GM12878 (cell line): ENCODE results near the gene NPVF. TPM values are rescaled to one million over a fixed set of nuclear protein-coding genes. Genes with fewer than 3 reads are reported as not detected.

Experiments used
- BACH1 ChIP-seq: fragments of 450-650 bp; IDR thresholded peaks from 2 replicates; pipeline ENCODE4 v1.6.1; 2017; ENCODE audit warnings: mild to moderate bottlenecking, borderline replicate concordance
- BHLHE40 ChIP-seq, 2 experiments: fragments of 450-650 bp in 1 of 2; IDR thresholded peaks; 2 replicates each; pipeline ENCODE4 v1.6.1; 2011 to 2017; ENCODE audit warnings: low read depth in 2 of 2, borderline replicate concordance in 1 of 2, improper control_type of control experiment in 1 of 2, low read length in 1 of 2, mild to moderate bottlenecking in 1 of 2
- CBX3 ChIP-seq: fragments of 200-600 bp; sonication (generic); IDR thresholded peaks from 2 replicates; pipeline ENCODE4 v1.6.1; 2016; ENCODE audit warnings: low read depth, borderline replicate concordance
- CREB1 ChIP-seq: IDR thresholded peaks from 2 replicates; pipeline ENCODE4 v1.6.1; 2012; ENCODE audit warnings: low read depth, mild to moderate bottlenecking, inconsistent platforms
- EGR1 ChIP-seq, 2 experiments: IDR thresholded peaks; 1 replicate in 1 of 2; 2 replicates in 1 of 2; pipeline ENCODE4 v1.6.1; 2011 to 2012; ENCODE audit warnings: low read depth in 2 of 2, low read length in 2 of 2, borderline replicate concordance in 1 of 2, mild to moderate bottlenecking in 1 of 2, moderate library complexity in 1 of 2
- ETV6 ChIP-seq, 2 experiments: fragments of 450-650 bp in 1 of 2; IDR thresholded peaks in 1 of 2; conservative IDR thresholded peaks in 1 of 2; 2 replicates each; pipeline ENCODE4 v1.6.1; 2014; ENCODE audit warnings: antibody characterized with exemption in 1 of 2, borderline replicate concordance in 1 of 2, low read depth in 1 of 2, mild to moderate bottlenecking in 1 of 2, moderate library complexity in 1 of 2
- HCFC1 ChIP-seq: fragments of 150-350 bp; IDR thresholded peaks from 2 replicates; pipeline ENCODE4 v1.6.1; 2014; ENCODE audit warnings: low read length
- IKZF2 ChIP-seq, 2 experiments: fragments of 450-650 bp; IDR thresholded peaks; 2 replicates each; pipeline ENCODE4 v1.6.1; 2017; ENCODE audit warnings: mild to moderate bottlenecking in 2 of 2, moderate library complexity in 2 of 2
- MEF2A ChIP-seq: IDR thresholded peaks from 2 replicates; pipeline ENCODE4 v1.6.1; 2011; ENCODE audit warnings: low read depth, mild to moderate bottlenecking, low read length, moderate library complexity; ENCODE audit not compliant: insufficient read depth
- NR2C1 ChIP-seq: fragments of 450-650 bp; IDR thresholded peaks from 2 replicates; pipeline ENCODE4 v1.6.1; 2017; ENCODE audit warnings: antibody characterized with exemption, mild to moderate bottlenecking, moderate library complexity
- NR2F1 ChIP-seq: fragments of 450-650 bp; conservative IDR thresholded peaks from 2 replicates; pipeline ENCODE4 v1.6.1; 2017; ENCODE audit warnings: mild to moderate bottlenecking
- PAX5 ChIP-seq: IDR thresholded peaks from 2 replicates; pipeline ENCODE4 v1.6.1; 2011; ENCODE audit warnings: low read depth, low read length, borderline replicate concordance
- POLR2AphosphoS5 ChIP-seq: IDR thresholded peaks from 2 replicates; pipeline ENCODE4 v1.6.1; 2011; ENCODE audit warnings: mild to moderate bottlenecking, low read length, inconsistent platforms
- RCOR1 ChIP-seq: conservative IDR thresholded peaks from 2 replicates; pipeline ENCODE4 v1.6.1; 2012; ENCODE audit warnings: low read depth, low read length, improper control_type of control experiment
- SIX5 ChIP-seq: IDR thresholded peaks from 2 replicates; pipeline ENCODE4 v1.6.1; 2011; ENCODE audit warnings: mild to moderate bottlenecking, low read depth, low read length, moderate library complexity; ENCODE audit not compliant: severe bottlenecking
- SMAD1 ChIP-seq: fragments of 450-650 bp; IDR thresholded peaks from 2 replicates; pipeline ENCODE4 v1.6.1; 2018; ENCODE audit warnings: mild to moderate bottlenecking, low read depth; ENCODE audit not compliant: partially characterized antibody
- TAF1 ChIP-seq: IDR thresholded peaks from 2 replicates; pipeline ENCODE4 v1.6.1; 2011; ENCODE audit warnings: mild to moderate bottlenecking, low read depth, low read length, borderline replicate concordance
- ZBTB11 ChIP-seq: fragments of 450-650 bp; formaldehyde crosslinking; IDR thresholded peaks from 2 replicates; pipeline ENCODE4 v1.5.0; 2022; ENCODE audit warnings: mild to moderate bottlenecking, missing genetic modification characterization
- ZNF207 ChIP-seq: fragments of 450-650 bp; IDR thresholded peaks from 2 replicates; pipeline ENCODE4 v1.6.1; 2014; ENCODE audit warnings: antibody characterized with exemption, mild to moderate bottlenecking, borderline replicate concordance
- ZSCAN29 ChIP-seq: fragments of 450-650 bp; IDR thresholded peaks from 2 replicates; pipeline ENCODE4 v1.6.1; 2017; ENCODE audit warnings: mild to moderate bottlenecking, moderate library complexity
- polyA plus RNA-seq, 11 experiments: library from polyadenylated mRNA; depleted of rRNA in 4 of 11; unstranded in 6 of 11; stranded (reverse) in 5 of 11; fragments of >200 nt; fragmentation: Nextera tagmentation in 4 of 11; fragmentation: Illumina TruSeq in 1 of 11; extraction: Ambion mirVana in 4 of 11; extraction: Trizol in 1 of 11; gene quantifications; 1 replicate in 1 of 11; 2 replicates in 10 of 11; pipeline versions ENCODE4 v1.2.1 to v1.2.3, GENCODE V29; 2011 to 2016; ENCODE audit warnings: inconsistent platforms in 2 of 11, missing spikeins in 2 of 11, low read depth in 1 of 11
- total RNA-seq, 4 experiments: library from RNA; depleted of rRNA in 3 of 4; stranded (reverse); fragments of >200 nt in 3 of 4; fragmentation: Illumina TruSeq in 1 of 4; extraction: Trizol in 1 of 4; gene quantifications; 2 replicates each; pipeline versions ENCODE4 v1.2.1 to v1.2.3, GENCODE V29; 2013 to 2021
- TF ChIP-seq, protein P1 (sequence below): fragments of 450-650 bp; IDR thresholded peaks from 2 replicates; pipeline ENCODE4 v1.6.1; 2016; ENCODE audit warnings: mild to moderate bottlenecking, moderate library complexity, borderline replicate concordance

The NPVF gene
- total and polyA plus RNA-seq, 10 of the 15 experiments (the other 5 are each of a cell fraction or from before 2014, with no cell fraction given) = not detected

GRCh38 chr7:25179771-25180591 is 48.3 kb downstream of the NPVF start (continued):
- no peak for TF ChIP-seq PAX5
- TF ChIP-seq ZBTB11 (CRISPR knock-in tag) = peak; percentile 81
- TF ChIP-seq ZSCAN29 = no peak
- TF ChIP-seq HCFC1 = peak; percentile 61
- peak in 1 of 2 experiments; percentile 4; a peak in 1 of 4 replicates for TF ChIP-seq BHLHE40 (IDR thresholded peaks at IDR 0.05; ENCODE audit: borderline replicate concordance in 1 of 2, low read depth in 2 of 2, low read length in 1 of 2)
- TF ChIP-seq TAF1 = peak; percentile 92
- TF ChIP-seq ETV6 (conservative IDR thresholded peaks at IDR 0.05 in 1 of 2, IDR thresholded peaks at IDR 0.05 in 1 of 2; ENCODE audit: borderline replicate concordance in 1 of 2, low read depth in 1 of 2) = peak in 1 of 2 experiments; percentile 21; a peak in 1 of 4 replicates
- no peak for TF ChIP-seq CBX3
- no peak for TF ChIP-seq BACH1
- peak; percentile 20 for TF ChIP-seq SIX5
- TF ChIP-seq NR2C1 = no peak
- TF ChIP-seq POLR2AphosphoS5 = peak; percentile 91
- TF ChIP-seq ZNF207 = no peak
- peak in 1 of 2 experiments; percentile 23; a peak in 2 of 4 replicates for TF ChIP-seq IKZF2 (IDR thresholded peaks at IDR 0.05)
- 0 out of 2 replicates have a peak, but pooled peaks have one; percentile 30 for TF ChIP-seq NR2F1
- TF ChIP-seq SMAD1 = no peak
- TF ChIP-seq, protein P1, sequence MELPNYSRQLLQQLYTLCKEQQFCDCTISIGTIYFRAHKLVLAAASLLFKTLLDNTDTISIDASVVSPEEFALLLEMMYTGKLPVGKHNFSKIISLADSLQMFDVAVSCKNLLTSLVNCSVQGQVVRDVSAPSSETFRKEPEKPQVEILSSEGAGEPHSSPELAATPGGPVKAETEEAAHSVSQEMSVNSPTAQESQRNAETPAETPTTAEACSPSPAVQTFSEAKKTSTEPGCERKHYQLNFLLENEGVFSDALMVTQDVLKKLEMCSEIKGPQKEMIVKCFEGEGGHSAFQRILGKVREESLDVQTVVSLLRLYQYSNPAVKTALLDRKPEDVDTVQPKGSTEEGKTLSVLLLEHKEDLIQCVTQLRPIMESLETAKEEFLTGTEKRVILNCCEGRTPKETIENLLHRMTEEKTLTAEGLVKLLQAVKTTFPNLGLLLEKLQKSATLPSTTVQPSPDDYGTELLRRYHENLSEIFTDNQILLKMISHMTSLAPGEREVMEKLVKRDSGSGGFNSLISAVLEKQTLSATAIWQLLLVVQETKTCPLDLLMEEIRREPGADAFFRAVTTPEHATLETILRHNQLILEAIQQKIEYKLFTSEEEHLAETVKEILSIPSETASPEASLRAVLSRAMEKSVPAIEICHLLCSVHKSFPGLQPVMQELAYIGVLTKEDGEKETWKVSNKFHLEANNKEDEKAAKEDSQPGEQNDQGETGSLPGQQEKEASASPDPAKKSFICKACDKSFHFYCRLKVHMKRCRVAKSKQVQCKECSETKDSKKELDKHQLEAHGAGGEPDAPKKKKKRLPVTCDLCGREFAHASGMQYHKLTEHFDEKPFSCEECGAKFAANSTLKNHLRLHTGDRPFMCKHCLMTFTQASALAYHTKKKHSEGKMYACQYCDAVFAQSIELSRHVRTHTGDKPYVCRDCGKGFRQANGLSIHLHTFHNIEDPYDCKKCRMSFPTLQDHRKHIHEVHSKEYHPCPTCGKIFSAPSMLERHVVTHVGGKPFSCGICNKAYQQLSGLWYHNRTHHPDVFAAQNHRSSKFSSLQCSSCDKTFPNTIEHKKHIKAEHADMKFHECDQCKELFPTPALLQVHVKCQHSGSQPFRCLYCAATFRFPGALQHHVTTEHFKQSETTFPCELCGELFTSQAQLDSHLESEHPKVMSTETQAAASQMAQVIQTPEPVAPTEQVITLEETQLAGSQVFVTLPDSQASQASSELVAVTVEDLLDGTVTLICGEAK = peak; percentile 79
- TF ChIP-seq EGR1 (IDR thresholded peaks at IDR 0.05; ENCODE audit: borderline replicate concordance in 1 of 2, low read depth in 2 of 2, low read length in 2 of 2) = peak in 1 of 2 experiments; percentile 45; a peak in 1 of 3 replicates
- TF ChIP-seq RCOR1 = no peak
- no peak for TF ChIP-seq MEF2A
- 0 out of 2 replicates have a peak, but pooled peaks have one; percentile 11 for TF ChIP-seq CREB1
